Right lobe of liver (tissue), 6 donors: ENCODE results near the gene SH3BGRL2. TPM values are rescaled to one million over a fixed set of nuclear protein-coding genes. Genes with fewer than 3 reads are reported as not detected.

Experiments
- ATAC-seq, 4 donors: fragments of 200-7000 bp; cut with Tn5 transposase; one replicate each; pipeline ENCODE4 v1.9.1; 2020; ENCODE audit warnings: mild to moderate bottlenecking in 4 of 4, moderate library complexity in 4 of 4
- DNase-seq, 3 donors: peaks; one replicate each; pipeline ENCODE4 v3.0.0-alpha.2; 2020
- H3K27ac ChIP-seq, 3 donors: fragments of 200-600 bp; one replicate each; pipeline ENCODE4 v1.8.0; 2022
- H3K27me3 ChIP-seq, 2 donors: fragments of 200-600 bp; one replicate each; pipeline ENCODE4 v1.8.0; 2022
- H3K36me3 ChIP-seq, 4 donors: fragments of 200-600 bp; sonication (generic) in 1 of 4; one replicate each; pipeline versions ENCODE4 v1.5.1 to v1.8.0; 2017 to 2022; ENCODE audit warnings: control low read depth in 1 of 4
- H3K4me1 ChIP-seq, 4 donors: fragments of 200-600 bp; sonication (generic) in 1 of 4; one replicate each; pipeline versions ENCODE4 v1.5.1 to v1.8.0; 2017 to 2022; ENCODE audit warnings: control low read depth in 1 of 4
- H3K4me3 ChIP-seq, 3 donors: fragments of 200-600 bp; one replicate each; pipeline ENCODE4 v1.8.0; 2022
- H3K9me3 ChIP-seq, 4 donors: fragments of 200-600 bp; sonication (generic) in 1 of 4; one replicate each; pipeline versions ENCODE4 v1.5.1 to v1.8.0; 2017 to 2022; ENCODE audit warnings: control low read depth in 1 of 4
- POLR2A ChIP-seq: fragments of 450-650 bp; IDR thresholded peaks from one replicate; pipeline ENCODE4 v1.6.1; 2017; ENCODE audit warnings: antibody characterized with exemption, mild to moderate bottlenecking
- WGBS: methylation state at CpG from one replicate; pipeline ENCODE4 v1.1.6; 2018; ENCODE audit warnings: low coverage, low lambda C conversion rate; ENCODE audit not compliant: insufficient coverage; ENCODE audit errors: missing lambda C conversion rate; 5-methylcytosine and 5-hydroxymethylcytosine counted together
- intact Hi-C, 2 donors: fragments of 100-400 bp; cut with DNase I; formaldehyde crosslinking; loops; one replicate each; pipeline versions ENCODE4 v1.11.2 to v1.14.1; 2022
- long read RNA-seq: library from polyadenylated mRNA; unstranded; transcript quantifications from one replicate; pipeline ENCODE4 v2.0.0, GENCODE V29; 2019
- total RNA-seq, 6 experiments: library from RNA; depleted of rRNA in 2 of 6; stranded (reverse); fragments of >200 nt in 2 of 6; fragmentation: NEBNext Ultra II Directional in 3 of 6; extraction: Animal tissue kit (Norgen Biotek cat#: 25700) in 3 of 6; gene quantifications; one replicate each; pipeline versions ENCODE4 v1.1.0 to v1.2.4, GENCODE V29; 2016 to 2023
- TF ChIP-seq, protein P1 (sequence below), 4 donors: fragments of 200-600 bp in 3 of 4; fragments of 450-650 bp in 1 of 4; IDR thresholded peaks; one replicate each; pipeline versions ENCODE4 v1.5.1 to v1.8.0; 2016 to 2022; ENCODE audit warnings: antibody characterized with exemption in 4 of 4, mild to moderate bottlenecking in 2 of 4
- donor health status: DM: no; HTN: yes; CAD: no.
- donor health status: DM: no; HTN: no; CAD: no.
- donor health status: DM: no; HTN: no; CAD: no.
- donor health status: DM: no; HTN: yes; CAD: no.
- donor health status: DM: no; HTN: yes; CAD: no.

Gene SH3BGRL2
- 10 to 100 TPM; 15.0 to 66.0 (median 39.5) TPM for total RNA-seq
- long read RNA-seq, full-length matches to known transcripts, result 3 of 9 reads
- long read RNA-seq, partial matches to known transcripts, result 0 of 9 reads
- long read RNA-seq, other reads (novel, unspliced or antisense), result 6 of 9 reads

DNA sequence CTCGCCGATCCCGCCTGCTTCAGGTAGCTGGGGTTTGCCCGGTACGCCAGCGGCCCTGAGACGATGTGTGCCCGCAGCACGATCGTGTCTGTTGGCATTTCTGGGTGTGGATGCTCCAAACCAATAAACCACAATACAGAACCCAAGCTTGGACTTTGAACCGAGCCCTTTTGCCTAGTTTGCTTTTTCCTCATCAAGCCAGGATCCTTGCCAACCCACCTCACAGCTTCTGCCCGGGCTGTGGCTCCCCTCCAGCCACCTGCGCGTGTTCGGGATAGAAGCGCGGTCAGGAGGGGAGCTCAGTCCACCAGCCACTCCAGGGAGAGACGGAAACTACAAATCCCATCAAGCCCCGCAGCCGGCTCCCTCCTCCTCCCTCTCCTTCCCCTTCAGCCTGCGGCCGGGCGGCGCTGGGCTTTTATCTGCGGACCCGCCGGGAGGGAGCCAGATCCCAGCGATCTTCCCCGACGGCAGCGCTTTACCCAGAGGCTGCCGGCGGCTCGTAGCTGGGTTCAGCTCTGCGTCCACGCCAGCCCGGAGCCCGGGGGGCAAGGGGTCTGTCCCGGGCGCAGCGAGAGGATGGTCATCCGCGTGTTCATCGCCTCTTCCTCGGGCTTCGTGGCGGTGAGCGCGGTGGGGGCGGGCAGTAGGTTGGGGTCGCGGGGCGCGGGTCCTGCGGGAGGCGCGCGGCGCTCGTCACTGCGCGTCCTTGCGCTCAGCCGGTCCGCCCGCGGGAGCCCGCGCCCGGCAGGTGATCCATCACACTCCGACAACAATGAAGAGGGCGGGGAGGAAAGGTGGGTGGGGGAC is at the start of gene SH3BGRL2:
SH3BGRL2 (plus strand) TSS at position 447 of the 810 bp plus-strand sequence; CDS start at position 580, 133 bp downstream.
- Histone ChIP-seq H3K9me3 (no peaks in the 10 kb centered on the region), H3K4me3 (peak within 1 kb of the TSS; percentile 73 to 85 (median 80)), H3K27ac (peak within 1 kb of the TSS; percentile 83 to 89 (median 88)), H3K4me1 (peaks cover 0 to 27% (median 11%) of the 10 kb centered on the region in 4 donors), H3K27me3 (no peaks in the 10 kb centered on the region), H3K36me3 (no peaks in the 10 kb centered on the region)
- TF ChIP-seq, protein P1, sequence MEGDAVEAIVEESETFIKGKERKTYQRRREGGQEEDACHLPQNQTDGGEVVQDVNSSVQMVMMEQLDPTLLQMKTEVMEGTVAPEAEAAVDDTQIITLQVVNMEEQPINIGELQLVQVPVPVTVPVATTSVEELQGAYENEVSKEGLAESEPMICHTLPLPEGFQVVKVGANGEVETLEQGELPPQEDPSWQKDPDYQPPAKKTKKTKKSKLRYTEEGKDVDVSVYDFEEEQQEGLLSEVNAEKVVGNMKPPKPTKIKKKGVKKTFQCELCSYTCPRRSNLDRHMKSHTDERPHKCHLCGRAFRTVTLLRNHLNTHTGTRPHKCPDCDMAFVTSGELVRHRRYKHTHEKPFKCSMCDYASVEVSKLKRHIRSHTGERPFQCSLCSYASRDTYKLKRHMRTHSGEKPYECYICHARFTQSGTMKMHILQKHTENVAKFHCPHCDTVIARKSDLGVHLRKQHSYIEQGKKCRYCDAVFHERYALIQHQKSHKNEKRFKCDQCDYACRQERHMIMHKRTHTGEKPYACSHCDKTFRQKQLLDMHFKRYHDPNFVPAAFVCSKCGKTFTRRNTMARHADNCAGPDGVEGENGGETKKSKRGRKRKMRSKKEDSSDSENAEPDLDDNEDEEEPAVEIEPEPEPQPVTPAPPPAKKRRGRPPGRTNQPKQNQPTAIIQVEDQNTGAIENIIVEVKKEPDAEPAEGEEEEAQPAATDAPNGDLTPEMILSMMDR (IDR thresholded peaks at IDR 0.05), result no peak
- peak; percentile 71 for TF ChIP-seq POLR2A
- 0% methylated on average over 3 of the region's 72 CpGs for WGBS
- ATAC-seq (peak; percentile 93 to 97 (median 94)), DNase-seq (peak; percentile 92 to 98 (median 96))
- intact Hi-C loops, result no loop called here

DNA sequence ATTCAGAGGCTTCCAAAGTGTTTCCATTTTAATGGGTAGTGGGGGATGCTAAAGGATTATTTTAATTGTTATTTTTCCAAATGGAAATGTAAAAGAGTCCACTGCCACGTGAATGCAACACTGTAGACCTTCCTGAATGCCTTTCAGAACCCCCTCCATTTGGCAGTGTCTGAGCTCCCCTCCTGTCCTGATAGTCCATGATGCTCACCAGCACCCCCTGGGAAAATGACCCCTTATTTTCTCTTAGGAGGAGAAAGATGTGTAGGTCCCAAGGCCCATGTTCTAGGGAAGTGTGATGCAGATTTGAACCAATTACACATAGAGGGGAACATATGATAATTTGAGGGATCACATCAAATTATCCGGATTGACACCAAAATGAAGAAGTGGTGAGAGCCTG is 46.8 kb upstream of the SH3BGRL2 start:
- H3K4me3 ChIP-seq, result no peak overlapping the region
- no peak for ATAC-seq
- no peaks in the 10 kb centered on the region for H3K9me3 ChIP-seq
- H3K27me3 ChIP-seq, result no peaks in the 10 kb centered on the region
- TF ChIP-seq, protein P1 (IDR thresholded peaks at IDR 0.05), result no peak
- no peak for TF ChIP-seq POLR2A
- intact Hi-C loops, result no loop called here
- no peak for DNase-seq
- H3K27ac ChIP-seq, result no peak overlapping the region
- 75% methylated on average over 2 of the region's 2 CpGs for WGBS
- H3K36me3 ChIP-seq, result no peaks in the 10 kb centered on the region
- no peaks in the 10 kb centered on the region for H3K4me1 ChIP-seq

DNA sequence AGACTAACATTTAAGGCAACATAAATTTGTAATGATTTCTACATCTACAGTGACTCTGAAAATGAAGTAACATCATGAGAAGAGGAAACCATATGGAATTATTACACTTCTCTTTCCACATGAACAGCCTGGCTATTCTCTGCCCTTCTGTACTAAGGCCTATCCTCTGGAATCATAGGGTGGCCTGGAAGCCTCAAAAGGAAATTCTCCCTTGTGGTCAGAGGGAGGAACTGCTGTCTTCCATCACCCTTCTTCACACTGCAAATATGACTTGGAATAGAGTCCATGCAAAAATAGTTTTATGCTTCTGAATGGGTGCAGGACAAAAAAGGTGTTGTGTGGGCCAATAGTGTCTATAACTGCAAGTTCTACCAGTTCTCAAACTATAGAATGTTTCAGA is 44.6 kb upstream of the SH3BGRL2 start:
- Histone ChIP-seq H3K27me3 (no peaks in the 10 kb centered on the region), H3K4me3 (no peak overlapping the region), H3K9me3 (no peaks in the 10 kb centered on the region), H3K36me3 (no peaks in the 10 kb centered on the region), H3K27ac (no peak overlapping the region), H3K4me1 (no peaks in the 10 kb centered on the region)
- ATAC-seq (peak; percentile 78 to 89 (median 88)), DNase-seq (no peak)
- intact Hi-C loops, result no loop called here
- TF ChIP-seq, protein P1 (IDR thresholded peaks at IDR 0.05), result peak; percentile 42 to 56 (median 44)
- no peak for TF ChIP-seq POLR2A

DNA sequence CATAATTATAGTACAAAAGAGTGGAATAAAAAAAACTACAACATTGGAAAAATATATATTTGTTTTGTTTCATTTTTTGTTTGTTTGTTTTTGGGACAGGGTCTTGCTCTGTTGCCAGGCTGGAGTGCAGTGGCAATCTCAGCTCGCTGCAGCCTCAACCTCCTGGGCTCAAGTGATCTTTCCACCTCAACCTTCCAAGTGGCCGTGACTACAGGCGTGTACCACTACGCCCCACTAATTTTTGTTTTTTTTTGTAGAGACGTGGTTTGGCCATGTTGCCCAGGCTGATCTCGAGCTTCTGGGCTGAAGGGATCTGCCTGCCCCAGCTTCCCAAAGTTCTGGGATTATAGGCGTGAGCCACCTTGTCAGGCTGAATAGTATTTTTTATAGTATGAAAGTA is 41.4 kb upstream of the SH3BGRL2 start:
- Histone ChIP-seq H3K27me3 (no peaks in the 10 kb centered on the region), H3K4me1 (no peaks in the 10 kb centered on the region), H3K4me3 (no peak overlapping the region), H3K36me3 (no peaks in the 10 kb centered on the region), H3K9me3 (no peaks in the 10 kb centered on the region), H3K27ac (no peak overlapping the region)
- intact Hi-C loops, result no loop called here
- no peak for TF ChIP-seq POLR2A
- TF ChIP-seq, protein P1 (IDR thresholded peaks at IDR 0.05), result no peak
- no peak for DNase-seq
- 80% methylated on average over 7 of the region's 7 CpGs for WGBS
- no peak for ATAC-seq
